ENCODE data around the gene GTF3C4.

DNA sequence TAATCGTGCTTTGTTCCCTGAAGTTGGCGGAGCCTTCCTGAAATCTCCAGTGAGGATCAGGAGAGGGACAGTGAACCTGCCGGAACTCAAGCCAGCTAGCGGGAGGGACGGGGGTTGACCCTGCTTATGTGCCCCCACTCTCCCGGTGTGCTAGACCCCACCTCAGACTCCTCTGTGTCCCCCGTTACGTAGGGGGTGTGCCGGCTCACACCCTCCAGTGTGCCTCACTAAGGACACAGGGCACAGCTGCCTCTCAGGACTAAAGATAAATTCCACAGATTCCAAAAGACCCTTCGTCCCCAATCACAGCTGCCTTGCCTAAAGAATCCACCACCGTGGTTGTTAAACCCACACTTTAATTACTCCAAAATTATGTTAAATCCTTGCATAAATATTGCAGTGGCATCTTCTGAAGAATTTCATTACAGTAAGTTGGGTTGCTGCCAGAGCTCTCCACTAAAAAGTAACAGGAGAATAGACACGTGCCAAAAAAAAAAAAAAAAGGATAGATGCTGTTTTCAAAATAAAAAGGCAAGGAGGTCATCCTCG lies 73.7 kb downstream of the GTF3C4 start:
- TF ChIP-seq, protein P1, sequence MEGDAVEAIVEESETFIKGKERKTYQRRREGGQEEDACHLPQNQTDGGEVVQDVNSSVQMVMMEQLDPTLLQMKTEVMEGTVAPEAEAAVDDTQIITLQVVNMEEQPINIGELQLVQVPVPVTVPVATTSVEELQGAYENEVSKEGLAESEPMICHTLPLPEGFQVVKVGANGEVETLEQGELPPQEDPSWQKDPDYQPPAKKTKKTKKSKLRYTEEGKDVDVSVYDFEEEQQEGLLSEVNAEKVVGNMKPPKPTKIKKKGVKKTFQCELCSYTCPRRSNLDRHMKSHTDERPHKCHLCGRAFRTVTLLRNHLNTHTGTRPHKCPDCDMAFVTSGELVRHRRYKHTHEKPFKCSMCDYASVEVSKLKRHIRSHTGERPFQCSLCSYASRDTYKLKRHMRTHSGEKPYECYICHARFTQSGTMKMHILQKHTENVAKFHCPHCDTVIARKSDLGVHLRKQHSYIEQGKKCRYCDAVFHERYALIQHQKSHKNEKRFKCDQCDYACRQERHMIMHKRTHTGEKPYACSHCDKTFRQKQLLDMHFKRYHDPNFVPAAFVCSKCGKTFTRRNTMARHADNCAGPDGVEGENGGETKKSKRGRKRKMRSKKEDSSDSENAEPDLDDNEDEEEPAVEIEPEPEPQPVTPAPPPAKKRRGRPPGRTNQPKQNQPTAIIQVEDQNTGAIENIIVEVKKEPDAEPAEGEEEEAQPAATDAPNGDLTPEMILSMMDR (IDR thresholded peaks at IDR 0.05): no peak
- TF ChIP-seq POLR2A (IDR thresholded peaks at IDR 0.05): no peak

Data from heart left ventricle (tissue), 13 donors.